Myocyte (in vitro differentiated cells): ENCODE data around the gene SMPD2. TPM values are rescaled to one million over a fixed set of nuclear protein-coding genes. Genes with fewer than 3 reads are reported as not detected.
"Not testable (repeated sequence)": the region's sequence is repeated elsewhere in the genome, so short reads cannot be mapped to it uniquely, and the experiment has no call there.

ENCODE experiments used
- DNase-seq: peaks from one replicate; pipeline ENCODE4 v3.0.0-alpha.2; 2012; ENCODE audit warnings: low read depth
- total RNA-seq: library from RNA; depleted of rRNA; stranded (reverse); fragments of >200 nt; gene quantifications from 2 replicates; pipeline ENCODE4 v1.2.3, GENCODE V29; 2014

SMPD2 gene
- total RNA-seq, 1 donor from 2014 or later = 5.3 TPM

DNA sequence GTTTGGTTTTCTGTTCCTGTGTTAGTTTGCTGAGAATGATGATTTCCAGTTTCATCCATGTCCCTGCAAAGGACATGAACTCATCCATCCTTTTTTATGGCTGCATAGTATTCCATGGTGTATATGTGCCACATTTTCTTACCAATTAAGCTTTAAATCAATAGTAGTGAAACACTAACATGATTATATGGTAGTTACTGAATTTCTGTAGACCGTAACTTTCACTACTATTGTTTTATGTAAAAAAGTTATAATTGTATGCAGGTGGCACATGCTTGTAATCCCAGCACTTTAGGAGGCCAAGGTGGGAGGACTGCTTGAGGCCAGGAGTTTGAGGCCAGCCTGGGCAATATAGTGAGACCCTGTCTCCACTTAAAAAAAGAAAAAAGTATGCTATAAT, 20.7 kb downstream of the SMPD2 start:
- DNase-seq = not testable (repeated sequence)

DNA sequence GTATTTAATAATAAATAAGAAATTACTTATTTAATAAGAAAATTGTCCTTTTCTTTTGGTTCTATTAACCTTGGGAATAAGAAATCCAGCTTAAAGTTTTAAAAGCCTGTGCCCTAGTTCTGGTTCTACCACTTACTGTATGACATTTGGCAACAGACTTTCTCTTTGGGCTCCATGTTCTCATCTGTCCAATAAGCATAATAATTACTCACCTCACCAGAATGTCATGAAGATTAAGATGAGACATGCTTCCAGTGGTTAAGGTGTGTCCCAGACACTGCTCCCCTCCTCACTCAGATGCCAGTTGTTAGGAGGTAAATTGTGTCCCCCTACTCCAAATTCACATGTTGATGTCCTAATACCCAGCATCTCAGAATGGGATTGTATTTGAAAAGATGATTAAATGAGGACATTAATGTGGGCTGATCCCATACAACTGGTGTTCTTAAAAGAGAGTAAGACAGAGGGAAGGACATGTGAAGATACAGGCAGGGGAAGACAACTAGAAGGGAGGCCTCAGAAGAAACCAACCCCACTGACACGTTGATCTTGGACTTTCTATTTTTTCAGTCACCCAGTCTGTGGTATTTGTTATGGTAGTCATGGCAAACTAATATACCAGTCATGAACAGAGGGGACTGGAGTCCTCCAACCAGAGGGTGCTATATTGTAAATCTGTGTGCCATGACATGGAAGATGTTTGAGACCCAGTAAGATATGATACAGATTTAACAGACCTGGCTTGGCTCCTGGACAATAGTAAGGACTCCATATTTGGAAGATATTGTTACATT, 21.4 kb downstream of the SMPD2 start:
- no peak for DNase-seq

DNA sequence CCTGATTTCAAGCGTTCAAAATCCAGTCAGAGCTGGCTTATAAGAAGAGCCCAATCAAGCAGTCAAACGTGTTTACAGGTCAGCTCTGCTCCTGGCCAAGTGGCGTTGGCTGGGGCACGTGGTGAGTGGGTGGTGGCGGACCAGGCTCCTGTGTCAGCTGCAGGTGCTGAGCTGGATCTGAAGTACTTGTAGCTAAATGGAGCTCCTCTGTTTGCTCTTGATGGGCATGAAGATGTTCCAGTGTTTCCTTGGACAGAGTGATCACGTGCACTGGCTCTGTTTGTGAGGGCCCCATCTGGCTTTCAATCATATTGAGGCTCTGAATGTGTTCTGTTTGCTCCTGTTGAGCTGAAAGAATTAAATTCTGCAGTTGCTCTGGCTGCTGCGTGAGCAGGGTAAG, 25.2 kb downstream of the SMPD2 start:
- DNase-seq = no peak

DNA sequence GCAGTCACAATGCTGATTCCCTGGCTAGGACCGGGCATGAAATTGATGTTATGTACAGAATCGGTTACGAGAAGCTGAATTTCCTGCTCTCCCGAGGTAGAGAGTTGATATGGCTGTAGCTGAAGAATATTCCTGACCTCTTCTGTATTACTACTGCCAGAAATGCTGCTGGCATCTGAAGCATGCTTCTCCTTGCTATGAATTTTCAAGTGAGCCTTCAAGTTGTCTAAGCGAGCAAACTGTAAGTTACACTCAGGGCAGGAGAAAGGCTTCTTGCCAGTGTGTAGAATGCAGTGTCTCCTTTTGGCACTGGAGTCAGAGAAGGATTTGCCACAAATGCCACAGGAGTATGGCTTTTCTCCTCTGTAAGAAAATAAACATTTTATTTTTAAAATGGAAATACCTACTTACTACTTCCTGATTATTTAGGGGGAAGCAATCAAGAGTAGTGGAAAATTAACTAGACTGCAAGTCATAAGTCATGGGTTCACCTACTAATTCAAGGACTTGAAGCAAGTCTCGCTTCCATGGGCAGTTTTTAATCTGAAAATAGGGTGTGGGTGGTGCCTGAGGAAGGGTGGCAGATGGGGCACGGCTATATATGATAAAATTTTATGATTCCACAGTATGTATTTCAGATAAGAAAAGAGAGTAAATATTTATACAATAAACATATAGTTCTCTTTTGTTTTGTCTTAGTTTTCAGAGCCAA, 25.8 kb downstream of the SMPD2 start:
- no peak for DNase-seq

DNA sequence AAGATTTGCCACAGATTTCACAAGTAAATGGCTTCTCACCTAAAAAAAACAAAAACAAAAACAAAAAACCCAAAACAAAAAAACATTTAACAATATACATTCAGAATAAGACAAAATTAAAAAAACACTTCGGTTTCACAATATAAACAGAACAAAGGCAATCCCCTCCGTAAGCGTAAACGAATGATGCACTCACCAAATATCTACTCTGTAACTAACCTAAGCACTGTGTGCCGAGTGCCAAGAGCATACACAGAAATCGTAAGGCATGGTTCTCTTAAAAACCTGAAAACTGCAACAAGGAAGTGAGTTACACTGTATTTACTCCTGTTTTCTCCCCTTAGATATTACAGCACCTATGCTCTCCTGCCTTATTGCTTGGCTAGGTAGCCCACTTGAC, 27.2 kb downstream of the SMPD2 start:
- no peak for DNase-seq

DNA sequence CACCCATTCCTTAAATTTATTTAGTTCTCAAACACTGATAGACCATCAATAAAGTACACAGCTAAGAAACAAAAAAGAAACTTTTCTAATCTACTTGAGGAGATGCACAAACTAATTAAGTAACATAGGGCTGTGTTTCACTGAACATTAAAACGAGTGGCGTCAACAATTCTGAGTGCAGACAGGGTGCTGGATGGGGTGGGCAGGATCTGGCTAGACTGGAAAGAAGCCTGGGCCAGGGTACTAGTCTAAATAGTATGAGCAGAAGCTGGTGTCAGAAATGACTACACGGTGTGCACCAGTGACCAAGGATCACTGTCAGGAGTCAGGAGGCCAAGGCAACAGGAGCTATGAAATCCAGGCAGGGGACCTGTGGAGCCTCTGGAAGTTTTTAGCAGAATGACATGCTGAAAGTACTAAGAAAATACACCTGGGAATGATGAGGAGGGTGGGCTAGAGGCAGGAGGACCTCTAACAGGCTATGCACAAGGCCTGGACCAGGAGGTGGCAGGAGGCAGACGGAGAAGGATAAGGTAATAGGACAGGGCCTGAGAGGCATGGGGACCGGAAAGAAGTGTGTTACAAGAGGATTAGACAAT, 29.2 kb downstream of the SMPD2 start:
- no peak for DNase-seq

DNA sequence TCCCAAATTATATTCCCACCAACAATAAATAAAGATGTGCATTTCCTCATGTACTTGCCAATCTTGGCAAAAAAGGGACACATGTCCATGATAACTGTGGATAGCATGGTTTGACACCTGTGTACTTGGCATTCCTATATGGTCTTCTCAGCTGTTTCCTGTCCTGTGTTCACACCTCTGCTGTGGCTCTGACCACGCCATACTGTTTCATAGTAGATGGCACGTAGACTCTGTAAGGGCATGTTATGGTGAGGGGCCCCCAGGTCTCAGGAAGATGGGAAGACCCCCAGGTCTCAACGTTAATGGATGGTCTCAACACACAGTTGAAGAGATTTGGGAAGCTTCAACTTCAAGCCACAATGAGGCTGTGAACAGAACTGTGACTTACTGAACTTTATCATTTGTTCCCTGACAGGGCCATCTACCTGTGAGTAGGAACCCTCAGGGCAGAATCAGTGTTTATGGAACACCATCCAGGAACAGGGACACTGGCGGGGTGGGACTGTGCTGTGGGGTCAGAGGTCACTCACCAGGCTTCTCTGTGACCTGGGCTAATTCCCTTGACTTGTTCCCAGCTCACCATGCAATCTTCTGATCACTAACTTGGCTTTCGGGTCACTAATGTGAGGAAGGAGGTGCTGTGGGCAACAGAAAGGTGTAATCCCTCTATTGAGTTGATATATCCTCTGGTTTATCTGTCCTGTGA, 30.7 kb downstream of the SMPD2 start:
- no peak for DNase-seq

DNA sequence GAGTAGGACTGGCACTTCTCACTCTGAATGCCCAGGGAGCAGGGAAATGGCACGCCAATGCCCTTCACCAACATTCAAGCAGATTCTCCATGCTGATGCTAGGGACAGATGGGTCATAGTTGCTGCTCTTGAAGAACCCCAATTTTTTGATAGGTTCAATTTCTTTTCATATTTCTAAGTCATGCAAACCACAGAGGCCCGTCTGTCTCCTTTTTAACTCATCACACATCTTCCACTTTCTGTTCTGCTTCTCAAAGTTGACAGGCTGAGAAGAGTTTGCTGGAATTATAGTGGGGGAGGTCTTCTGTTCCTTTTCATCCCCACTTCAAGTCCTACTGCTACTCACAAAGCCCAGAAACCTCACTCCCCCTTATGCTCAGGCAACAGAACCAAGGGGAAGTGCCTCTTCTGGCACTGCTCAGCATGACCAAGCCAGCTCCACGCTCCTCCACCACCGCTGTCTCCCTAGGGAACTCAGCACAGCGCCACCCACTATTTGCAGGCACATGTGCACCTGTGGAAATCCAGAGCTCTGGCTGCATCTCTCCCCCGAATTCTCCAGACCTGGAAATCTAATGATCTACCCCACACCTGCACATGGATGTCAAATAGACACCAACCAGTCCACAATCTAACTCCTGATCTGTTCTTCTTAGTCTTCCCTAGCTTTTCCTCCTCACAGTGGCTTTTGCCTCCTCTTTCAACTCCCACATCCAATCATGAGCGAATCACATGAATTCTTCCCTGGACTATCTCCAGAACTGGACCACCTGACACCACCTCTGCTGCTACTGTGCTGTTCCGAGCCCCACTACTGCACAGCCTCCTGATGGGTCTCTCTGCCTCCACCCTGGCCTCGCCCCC, 31.8 kb downstream of the SMPD2 start:
- no peak for DNase-seq

DNA sequence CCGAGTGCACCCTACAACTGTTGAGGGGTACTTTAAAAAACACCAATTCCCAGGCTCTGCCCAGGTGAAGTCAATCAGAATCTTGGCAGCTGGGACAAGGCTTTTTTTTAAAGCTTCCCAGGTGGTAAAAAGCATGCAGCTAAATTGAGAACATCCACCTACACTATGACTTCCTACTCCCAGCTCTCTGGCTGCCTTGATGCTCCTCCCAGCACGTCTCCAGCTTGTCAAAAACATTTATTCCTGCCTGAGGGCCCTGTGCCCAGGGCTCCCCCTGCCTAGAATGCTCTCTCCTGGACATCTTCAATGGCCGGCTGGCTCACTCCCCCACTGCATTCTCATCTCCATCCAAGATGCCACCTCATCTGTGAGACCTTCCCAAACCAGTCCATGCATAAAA, 32.6 kb downstream of the SMPD2 start:
- no peak for DNase-seq

DNA sequence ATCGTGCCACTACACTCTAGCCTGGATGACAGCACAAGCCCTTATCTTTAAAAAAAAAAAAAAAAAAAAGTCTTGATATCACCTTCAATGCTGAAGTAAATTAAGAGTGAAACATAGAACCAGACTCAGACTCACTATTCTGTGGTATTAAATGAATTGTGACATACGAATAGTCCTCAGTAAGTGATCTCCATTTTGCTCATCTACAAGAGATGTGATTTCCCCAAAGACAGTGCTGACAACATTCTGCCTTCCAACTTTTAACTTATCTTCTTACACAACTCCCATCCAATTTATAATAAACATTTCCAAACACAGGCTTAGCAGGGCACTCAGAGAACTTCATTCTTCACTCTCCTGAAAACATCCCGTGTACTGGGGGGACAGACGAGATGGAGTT, 34.5 kb downstream of the SMPD2 start:
- DNase-seq = no peak

DNA sequence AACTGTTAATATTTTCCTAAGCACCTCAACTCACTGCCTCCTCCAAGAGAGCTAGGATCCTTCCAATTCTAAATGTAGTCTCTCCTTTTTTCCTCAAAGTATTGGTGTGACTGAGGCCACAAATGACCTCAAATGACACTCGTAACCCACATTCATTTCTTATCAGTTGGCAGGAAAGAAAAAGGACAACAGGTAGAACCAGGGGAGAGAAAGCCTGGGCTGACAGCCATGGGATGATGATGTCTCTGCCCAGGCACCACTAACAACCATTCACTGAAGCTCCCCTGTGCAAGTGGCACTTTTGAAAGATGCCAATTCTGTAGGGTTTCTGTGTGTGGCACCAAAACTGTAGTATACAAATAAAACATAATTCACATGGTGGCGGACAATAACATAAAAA, 35.1 kb downstream of the SMPD2 start:
- DNase-seq = no peak

DNA sequence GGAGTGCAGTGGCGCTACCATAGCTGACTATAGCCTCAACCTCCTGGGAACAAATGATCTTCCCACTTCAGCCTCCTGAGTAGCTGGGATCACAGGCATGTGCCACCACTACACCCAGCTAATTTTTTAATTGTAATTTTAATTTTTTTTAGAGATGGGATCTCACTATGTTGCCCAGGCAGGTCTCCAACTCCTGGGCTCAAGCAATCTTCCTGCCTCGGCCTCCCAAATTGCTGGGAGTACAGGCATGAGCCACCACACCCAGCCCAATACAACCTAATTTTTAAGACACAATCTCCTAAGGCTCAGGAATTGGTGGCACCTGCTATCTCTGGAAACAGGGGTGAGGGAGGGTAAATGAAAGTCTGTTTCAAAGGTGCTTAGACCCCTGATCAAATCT, 36.7 kb downstream of the SMPD2 start:
- no peak for DNase-seq

DNA sequence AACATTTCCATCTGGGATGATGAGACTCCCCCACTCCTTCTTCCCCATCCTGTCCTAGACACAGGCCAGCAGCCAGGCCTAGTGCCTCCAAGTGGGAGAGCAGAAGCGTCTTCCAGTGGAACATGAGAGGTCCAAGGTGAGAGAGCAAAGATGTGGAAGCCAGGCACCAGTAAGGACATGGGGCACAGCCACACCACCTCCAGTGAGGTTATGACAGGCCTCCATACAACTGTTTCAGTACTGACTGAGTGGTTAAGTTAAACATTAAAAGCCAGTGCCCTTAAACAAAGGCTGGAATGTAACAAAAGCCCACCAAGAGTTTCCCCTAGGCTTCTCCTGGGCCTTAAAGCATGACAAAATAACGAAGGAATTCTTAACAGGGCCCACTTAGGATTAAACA, 37.2 kb downstream of the SMPD2 start:
- no peak for DNase-seq

DNA sequence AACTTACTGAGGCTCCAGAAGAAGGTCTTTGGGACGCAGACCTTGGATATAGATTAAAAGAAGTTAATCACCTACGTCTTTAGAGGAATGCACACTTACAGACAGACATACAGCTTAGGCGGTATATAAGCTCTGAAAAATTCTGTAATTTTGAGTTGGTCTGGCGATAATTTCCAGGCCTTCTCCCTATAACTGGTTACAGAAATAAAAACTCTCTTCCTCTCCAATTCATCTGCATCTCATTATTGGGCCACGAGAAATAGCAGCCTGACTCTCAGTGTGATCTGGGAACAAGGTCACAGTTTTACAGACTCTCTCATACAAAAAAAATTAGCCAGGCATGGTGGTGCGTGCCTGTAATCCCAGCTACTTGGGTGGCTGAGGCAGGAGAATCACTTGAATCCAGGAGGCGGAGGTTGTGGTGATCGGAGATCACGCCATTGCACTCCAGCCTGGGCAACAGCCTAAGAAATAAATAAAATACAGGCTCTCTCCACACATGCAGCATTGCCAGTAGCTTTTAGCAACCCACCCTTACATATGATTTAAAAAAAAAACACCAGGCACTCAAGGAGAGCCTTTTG, 37.8 kb downstream of the SMPD2 start:
- no peak for DNase-seq

DNA sequence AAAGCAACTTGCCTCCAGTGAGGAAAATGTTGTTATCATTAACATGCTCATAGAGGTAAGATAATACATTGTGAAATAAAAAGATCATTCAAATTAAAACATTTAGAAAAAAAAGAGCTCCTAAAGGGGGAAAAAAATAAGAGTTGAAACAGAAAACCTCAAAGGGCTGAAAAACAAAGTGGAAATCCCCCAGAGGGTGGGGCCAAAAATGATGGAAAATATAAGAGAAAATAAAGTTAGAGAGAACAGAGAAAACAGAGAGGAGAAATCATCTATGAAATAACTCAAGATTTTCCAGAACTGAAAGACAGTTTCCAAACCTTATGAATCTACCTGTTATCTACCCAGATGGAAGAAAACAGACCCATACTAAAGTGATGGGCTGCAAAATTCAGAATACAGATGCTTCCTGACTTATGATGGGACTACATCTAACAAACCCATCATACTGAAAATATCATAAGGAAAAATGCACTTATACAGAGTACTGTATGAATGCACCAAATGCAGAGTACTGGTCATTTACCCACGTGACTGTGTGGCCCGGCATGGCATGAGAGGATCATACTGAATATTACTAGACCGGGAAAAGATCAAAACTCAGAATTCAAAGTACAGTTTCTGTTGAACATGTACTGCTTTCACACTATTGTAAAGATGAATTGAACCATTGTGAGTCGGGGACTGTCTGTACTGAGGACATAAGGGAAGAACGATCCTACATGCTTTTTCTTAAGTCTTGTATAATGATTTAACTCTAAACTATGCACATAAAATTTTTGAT, 38.5 kb downstream of the SMPD2 start:
- no peak for DNase-seq

DNA sequence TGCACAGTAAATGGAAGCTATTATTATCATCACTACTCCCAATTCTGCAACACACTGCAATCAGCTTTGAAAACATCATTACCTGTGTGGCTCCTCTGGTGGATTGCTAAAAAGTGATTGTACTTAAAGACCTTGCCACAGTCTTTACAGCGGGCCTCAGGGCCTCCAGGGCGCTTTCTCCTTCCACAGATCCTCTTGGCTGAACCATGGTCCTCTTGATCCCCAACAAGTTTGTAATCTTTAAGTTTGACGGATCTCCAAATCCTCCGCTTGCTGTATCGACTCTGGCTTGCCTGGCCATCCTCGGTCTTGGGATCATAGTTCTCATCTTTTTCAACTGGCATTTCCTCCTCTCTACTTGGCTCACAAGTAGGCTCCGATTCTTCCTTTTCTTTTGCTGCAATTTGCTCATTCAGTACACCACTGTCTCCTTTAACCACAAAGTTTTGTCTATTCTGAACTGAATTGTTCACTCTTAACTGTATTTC, 40.5 kb downstream of the SMPD2 start:
- no peak for DNase-seq

DNA sequence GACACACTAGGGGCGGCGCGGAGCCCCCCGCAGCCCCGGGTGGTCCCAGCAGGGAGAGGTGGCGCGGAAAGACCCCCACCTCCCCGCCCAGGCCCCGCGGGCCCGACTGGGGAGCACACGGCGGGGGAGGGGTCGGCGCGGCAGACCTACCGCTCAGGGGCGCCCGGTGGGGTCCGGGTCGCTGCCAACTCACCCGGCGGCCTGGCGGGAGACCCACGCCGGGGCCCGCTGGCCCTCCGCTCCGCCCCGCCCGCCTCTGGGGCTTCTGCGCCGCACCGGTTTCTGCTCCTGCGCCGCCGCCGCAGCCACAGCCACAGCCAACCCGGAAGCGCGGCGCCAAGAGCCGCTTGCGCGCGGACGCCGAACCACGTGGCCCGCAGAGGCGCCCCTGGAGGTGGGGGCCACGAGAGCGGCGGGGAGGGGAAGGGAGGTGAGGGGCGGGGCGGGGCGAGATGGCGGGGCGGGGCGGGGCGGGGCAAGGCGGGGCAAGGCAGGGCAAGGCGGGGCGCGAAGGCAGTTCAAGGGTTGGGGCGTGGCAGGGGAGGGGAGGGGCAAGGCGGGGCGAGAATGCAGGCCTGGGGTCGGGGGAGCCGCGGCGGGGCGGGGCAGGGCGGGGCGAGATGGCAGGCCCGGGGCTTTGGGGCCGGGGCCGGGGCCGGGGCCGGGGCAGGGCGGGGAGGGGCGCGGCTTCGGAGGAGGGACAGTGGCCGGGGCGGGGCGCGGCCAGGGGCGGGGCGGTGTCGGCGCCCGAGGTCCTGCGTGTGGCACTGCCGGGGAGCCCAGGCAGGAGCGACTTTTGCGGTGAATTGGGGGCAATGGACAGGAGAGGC, 42.6 kb downstream of the SMPD2 start, which contains the start of gene ZBTB24:
Gene ZBTB24, minus strand, starts transcription at position 315 of the 830 bp plus-strand sequence. CDS start 1,193 bp downstream, outside the sequence.
- DNase-seq = peak; percentile 91

DNA sequence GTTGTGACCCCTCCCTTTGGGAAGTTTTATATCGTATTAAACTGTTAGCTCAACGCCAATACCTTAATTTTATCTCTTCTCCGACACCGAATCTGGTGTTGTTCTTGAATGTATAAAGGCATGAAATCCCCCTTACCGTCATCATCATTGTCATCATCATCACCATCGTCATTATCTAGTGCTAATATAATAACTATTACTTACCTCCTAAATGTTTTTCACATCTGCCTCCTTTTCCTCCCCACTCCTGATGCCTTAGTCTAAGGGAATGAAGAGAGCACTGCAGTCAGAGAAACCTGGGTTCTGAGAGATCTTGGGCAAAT, 43.2 kb downstream of the SMPD2 start:
- DNase-seq = no peak

DNA sequence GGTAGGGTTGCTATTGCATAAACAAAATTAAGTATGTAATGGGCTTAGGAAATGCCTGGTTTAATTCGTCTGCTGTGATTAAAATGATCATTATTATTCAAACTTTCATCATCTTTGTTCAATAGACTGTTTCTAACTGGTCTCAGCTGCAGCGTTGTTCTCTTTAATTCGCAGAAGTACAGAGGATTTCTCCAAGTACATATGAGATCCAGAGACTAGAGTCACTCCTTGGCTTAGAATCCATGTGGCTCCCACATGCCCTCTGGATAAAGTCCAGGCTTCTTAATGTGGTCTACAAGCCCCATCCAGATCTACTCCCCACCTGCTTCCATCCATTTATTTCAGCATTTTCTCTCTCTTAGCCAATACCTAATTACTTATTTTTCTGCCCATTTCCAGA, 43.6 kb downstream of the SMPD2 start:
- DNase-seq = peak; percentile 83
